Mesothelial cell of epicardium (in vitro differentiated cells): ENCODE data around the gene ABCA3. TPM values are rescaled to one million over a fixed set of nuclear protein-coding genes. Genes with fewer than 3 reads are reported as not detected.

Experiments
- DNase-seq, 2 experiments: peaks; one replicate each; pipeline ENCODE4 v3.0.0; 2021; ENCODE audit warnings: low spot score in 2 of 2; ENCODE audit not compliant: unreplicated experiment in 2 of 2
- H3K27ac Mint-ChIP-seq: 2 replicates; pipeline ENCODE4 v1.8.0; 2021; ENCODE audit warnings: mixed read lengths
- H3K27me3 Mint-ChIP-seq: 2 replicates; pipeline ENCODE4 v1.8.0; 2021; ENCODE audit warnings: low read depth, mixed read lengths
- H3K36me3 Mint-ChIP-seq: 2 replicates; pipeline ENCODE4 v1.8.0; 2021; ENCODE audit warnings: mixed read lengths
- H3K4me1 Mint-ChIP-seq: 2 replicates; pipeline ENCODE4 v1.8.0; 2021; ENCODE audit warnings: mixed read lengths
- H3K4me3 Mint-ChIP-seq: 2 replicates; pipeline ENCODE4 v1.8.0; 2021; ENCODE audit warnings: mild to moderate bottlenecking, moderate library complexity, mixed read lengths
- H3K9me3 Mint-ChIP-seq: 2 replicates; pipeline ENCODE4 v1.8.0; 2021; ENCODE audit warnings: mixed read lengths
- total RNA-seq: library from RNA; stranded (reverse); gene quantifications from 3 replicates; pipeline ENCODE4 v1.2.1, GENCODE V29; 2021
- TF ChIP-seq, protein P1 (sequence below): fragments of 200-600 bp; sonication (generic); IDR thresholded peaks from one replicate; pipeline ENCODE4 v1.5.0; 2021; ENCODE audit warnings: antibody characterized with exemption; ENCODE audit not compliant: unreplicated experiment

ABCA3 gene
- total RNA-seq, 1 donor from 2014 or later = 3.5 TPM

DNA sequence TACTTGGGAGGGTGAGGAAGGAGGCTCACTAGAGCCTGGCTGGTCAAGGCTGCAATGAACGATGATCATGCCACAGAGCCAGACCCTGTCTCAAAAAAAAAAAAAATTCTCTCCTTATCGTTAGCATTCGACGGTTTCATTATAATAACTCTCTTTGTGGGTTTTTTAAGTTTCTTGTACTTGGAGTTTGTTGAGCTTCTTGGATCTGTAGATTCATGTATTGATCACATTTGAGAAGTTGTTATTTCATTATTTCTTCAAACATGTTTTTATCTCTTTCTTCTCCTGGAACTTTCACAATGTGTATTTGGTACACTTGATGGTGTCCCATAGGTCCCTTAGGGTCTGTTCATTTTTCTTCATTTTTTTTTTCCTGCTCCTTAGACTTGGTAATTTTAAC, 16.8 kb upstream of the ABCA3 start:
- H3K27ac Mint-ChIP-seq = no peak overlapping the region
- peaks cover 10% of the 10 kb centered on the region for H3K9me3 Mint-ChIP-seq
- H3K36me3 Mint-ChIP-seq = peaks cover 3% of the 10 kb centered on the region
- no peaks in the 10 kb centered on the region for H3K4me1 Mint-ChIP-seq
- TF ChIP-seq, protein P1, sequence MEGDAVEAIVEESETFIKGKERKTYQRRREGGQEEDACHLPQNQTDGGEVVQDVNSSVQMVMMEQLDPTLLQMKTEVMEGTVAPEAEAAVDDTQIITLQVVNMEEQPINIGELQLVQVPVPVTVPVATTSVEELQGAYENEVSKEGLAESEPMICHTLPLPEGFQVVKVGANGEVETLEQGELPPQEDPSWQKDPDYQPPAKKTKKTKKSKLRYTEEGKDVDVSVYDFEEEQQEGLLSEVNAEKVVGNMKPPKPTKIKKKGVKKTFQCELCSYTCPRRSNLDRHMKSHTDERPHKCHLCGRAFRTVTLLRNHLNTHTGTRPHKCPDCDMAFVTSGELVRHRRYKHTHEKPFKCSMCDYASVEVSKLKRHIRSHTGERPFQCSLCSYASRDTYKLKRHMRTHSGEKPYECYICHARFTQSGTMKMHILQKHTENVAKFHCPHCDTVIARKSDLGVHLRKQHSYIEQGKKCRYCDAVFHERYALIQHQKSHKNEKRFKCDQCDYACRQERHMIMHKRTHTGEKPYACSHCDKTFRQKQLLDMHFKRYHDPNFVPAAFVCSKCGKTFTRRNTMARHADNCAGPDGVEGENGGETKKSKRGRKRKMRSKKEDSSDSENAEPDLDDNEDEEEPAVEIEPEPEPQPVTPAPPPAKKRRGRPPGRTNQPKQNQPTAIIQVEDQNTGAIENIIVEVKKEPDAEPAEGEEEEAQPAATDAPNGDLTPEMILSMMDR = no peak
- H3K4me3 Mint-ChIP-seq = no peak overlapping the region
- H3K27me3 Mint-ChIP-seq = peaks cover 58% of the 10 kb centered on the region
- DNase-seq = no peak

DNA sequence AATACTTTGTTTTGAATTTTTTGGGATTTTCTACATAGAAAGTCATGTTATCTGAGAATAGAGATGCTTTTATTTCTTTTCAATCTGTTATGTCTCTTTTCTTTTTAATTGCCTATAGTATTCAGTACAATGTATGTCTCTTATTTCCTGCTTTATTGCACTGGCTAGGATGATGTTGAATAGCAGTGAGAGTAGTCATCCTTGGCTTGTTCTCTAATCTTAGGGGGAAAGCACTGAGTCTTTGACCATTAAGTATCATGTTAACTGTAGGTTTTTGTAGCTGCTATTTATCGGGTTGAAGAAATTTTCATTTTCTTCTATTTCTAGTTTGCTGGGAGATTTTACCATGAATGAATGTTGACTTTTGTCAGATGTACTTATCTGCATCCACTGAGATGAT, 10.0 kb upstream of the ABCA3 start:
- DNase-seq = no peak
- H3K4me3 Mint-ChIP-seq = no peak overlapping the region

DNA sequence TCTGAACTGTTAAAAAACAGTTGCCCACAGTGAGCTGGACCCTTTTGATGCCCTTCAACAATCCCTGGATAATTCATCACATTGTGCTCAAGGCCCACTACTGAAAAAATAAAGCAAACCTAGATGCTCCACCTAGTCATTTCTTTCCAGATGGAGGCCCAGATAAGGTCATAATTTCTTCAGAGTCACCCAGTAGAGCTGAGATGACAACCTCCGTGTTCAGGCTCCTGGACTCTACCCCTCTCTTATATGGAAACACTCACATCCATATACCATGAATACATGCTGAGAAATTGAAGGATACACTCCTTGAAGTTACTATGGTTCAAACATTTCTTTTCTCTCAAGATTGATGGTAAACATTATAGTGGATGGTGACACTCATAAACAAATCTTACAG, 2.7 kb upstream of the ABCA3 start:
- peaks cover 6% of the 10 kb centered on the region for H3K4me1 Mint-ChIP-seq
- H3K27me3 Mint-ChIP-seq = peaks cover 64% of the 10 kb centered on the region
- no peaks in the 10 kb centered on the region for H3K36me3 Mint-ChIP-seq
- no peak overlapping the region for H3K27ac Mint-ChIP-seq
- no peaks in the 10 kb centered on the region for H3K9me3 Mint-ChIP-seq
- DNase-seq = no peak
- TF ChIP-seq, protein P1 = no peak
- no peak overlapping the region for H3K4me3 Mint-ChIP-seq

More for the DNA sequence above, 10.0 kb upstream of the ABCA3 start:
- Mint-ChIP-seq H3K27ac (no peak overlapping the region), H3K4me1 (no peaks in the 10 kb centered on the region), H3K9me3 (no peaks in the 10 kb centered on the region), H3K36me3 (no peaks in the 10 kb centered on the region), H3K27me3 (peaks cover 58% of the 10 kb centered on the region)
- TF ChIP-seq, protein P1 = no peak

DNA sequence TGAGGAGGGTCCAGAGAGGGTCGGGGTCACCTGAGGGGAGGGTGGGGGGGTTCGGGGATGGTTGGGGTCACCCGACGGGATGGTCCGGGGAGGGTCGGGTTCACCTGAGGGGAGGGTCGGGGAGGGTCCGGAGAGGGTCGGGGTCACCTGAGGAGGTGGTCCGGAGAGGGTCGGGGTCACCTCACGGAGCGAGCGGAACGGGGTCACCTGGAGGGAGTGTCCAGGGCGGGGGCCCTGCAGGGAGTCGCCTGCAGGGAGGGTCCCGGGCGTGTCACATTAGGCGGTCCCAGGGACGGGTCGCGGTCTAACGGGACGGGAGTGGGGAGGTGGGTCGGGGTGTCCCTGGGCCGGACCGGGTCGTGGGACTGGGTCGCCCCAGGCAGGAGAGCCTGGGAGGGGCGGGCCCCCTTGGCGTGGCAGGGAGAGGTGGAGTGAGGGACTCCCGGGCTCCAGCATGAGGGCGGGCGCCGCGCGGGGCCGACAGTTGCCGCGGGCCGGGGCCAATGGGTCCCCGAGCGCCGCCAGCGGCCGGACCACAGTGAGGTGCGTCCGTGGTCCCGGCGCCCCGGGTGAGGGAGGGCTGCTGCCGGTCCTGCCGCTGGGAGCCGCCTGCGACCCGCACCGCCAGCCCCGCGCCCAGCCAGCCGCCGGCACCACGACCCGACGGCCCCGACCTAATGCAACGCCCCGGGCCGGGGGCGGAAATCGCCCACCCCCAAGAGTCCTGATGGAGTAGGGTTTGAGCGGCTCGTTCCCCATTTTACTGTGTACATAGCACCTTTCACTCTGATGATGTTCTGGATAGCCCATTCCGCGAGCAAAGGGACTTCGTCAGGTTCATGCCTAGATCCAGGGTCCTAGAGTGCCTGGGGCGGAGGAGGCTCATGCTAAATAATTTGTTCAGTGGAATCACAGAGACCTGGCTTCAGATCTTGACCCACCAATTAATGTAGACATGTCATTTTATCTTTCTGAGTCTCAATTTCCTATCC, 1.2 kb upstream of the ABCA3 start:
- DNase-seq = no peak
- H3K27ac Mint-ChIP-seq = no peak overlapping the region
- H3K4me1 Mint-ChIP-seq = peaks cover 6% of the 10 kb centered on the region
- no peaks in the 10 kb centered on the region for H3K9me3 Mint-ChIP-seq
- TF ChIP-seq, protein P1 = no peak
- peaks cover 78% of the 10 kb centered on the region for H3K27me3 Mint-ChIP-seq
- H3K36me3 Mint-ChIP-seq = no peaks in the 10 kb centered on the region
- H3K4me3 Mint-ChIP-seq = no peak overlapping the region

DNA sequence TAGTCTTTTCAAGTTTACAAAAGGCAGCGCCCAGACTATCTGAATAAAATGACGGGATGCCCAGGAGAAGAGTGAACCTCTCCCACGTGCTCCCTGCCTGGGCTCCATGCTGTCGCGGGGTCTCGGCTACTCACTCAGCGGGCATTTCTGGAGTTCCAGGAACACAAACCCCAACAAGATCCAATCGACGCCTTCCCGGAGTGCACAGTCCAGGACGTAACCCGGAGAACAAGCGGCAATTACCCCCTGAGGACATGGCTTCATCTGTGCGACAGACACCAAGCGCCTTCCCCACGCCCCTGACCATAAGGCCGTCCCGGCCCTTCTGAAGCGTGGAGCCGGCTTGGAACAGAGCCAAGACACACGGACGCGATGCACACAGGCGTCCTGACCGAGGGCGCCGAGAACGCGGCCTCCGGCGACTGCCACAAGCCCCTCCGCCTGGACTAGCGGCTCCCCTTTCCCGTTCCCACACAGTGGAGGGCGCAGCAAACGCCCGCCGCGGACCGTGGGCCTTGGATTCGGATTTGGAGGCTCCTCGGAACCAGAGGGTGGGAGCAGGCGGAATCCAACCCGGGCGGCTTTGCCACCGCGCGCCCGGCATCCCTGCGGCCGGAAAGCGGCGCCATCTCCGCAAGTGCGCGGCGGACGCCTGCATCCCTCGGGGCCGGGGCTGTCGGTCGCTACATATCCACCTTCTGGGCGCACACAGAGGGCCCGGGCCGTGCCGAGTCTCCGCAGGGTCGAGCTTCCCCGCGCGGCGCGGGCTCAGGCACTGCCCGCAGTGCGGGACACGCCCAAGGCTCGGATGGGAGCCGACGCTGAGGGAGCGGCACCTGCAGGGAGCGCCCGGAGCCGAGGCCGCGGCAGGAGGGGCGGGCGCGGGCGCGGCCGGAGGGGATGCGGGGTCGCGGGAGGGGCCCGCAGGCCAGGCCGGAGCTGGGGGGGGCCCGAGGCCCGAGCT, 725 bp downstream of the ABCA3 start:
- peak in 1 of 2 experiments; percentile 61 for DNase-seq
- TF ChIP-seq, protein P1 = no peak
- H3K27me3 Mint-ChIP-seq = peaks cover 80% of the 10 kb centered on the region
- H3K36me3 Mint-ChIP-seq = no peaks in the 10 kb centered on the region
- peak overlapping the region; percentile 68 for H3K4me3 Mint-ChIP-seq
- H3K9me3 Mint-ChIP-seq = no peaks in the 10 kb centered on the region
- peak overlapping the region; percentile 26 for H3K27ac Mint-ChIP-seq
- peaks cover 6% of the 10 kb centered on the region for H3K4me1 Mint-ChIP-seq
